Astrocyte (in vitro differentiated cells and primary cell): Measurements from ENCODE around the gene SLC25A47. TPM values are rescaled to one million over a fixed set of nuclear protein-coding genes. Genes with fewer than 3 reads are reported as not detected.

Experiments used
- DNase-seq: peaks from one replicate; pipeline ENCODE4 v3.0.0-alpha.2; 2010; ENCODE audit warnings: low read depth
- FAIRE-seq: peaks from 2 replicates; lab custom pipeline; 2011; peaks lifted over from hg19 to GRCh38; lab: Jason Lieb, UNC
- H2AFZ ChIP-seq: 2 replicates; pipeline ENCODE4 v1.6.0; 2012; ENCODE audit warnings: low read depth, low read length, inconsistent platforms
- H3K27ac ChIP-seq: 2 replicates; pipeline ENCODE4 v1.5.1; 2011; ENCODE audit warnings: low read depth, low read length, inconsistent platforms
- H3K27me3 ChIP-seq: 2 replicates; pipeline ENCODE4 v1.6.0; 2011; ENCODE audit warnings: low read length, inconsistent platforms; ENCODE audit not compliant: insufficient read depth
- H3K36me3 ChIP-seq: 2 replicates; pipeline ENCODE4 v1.5.1; 2011; ENCODE audit warnings: low read length, inconsistent platforms; ENCODE audit not compliant: insufficient read depth
- H3K4me1 ChIP-seq: 2 replicates; pipeline ENCODE4 v1.5.1; 2011; ENCODE audit warnings: low read length, inconsistent platforms; ENCODE audit not compliant: insufficient read depth
- H3K4me2 ChIP-seq: 2 replicates; pipeline ENCODE4 v1.6.0; 2012; ENCODE audit warnings: low read length, inconsistent platforms
- H3K4me3 ChIP-seq: 2 replicates; pipeline ENCODE4 v1.5.1; 2011; ENCODE audit warnings: low read depth, mild to moderate bottlenecking, low read length, inconsistent platforms; ENCODE audit not compliant: insufficient read depth
- H3K79me2 ChIP-seq: 2 replicates; pipeline ENCODE4 v1.6.0; 2012; ENCODE audit warnings: mild to moderate bottlenecking, low read length, inconsistent platforms; ENCODE audit not compliant: insufficient read depth
- H3K9ac ChIP-seq: 2 replicates; pipeline ENCODE4 v1.6.0; 2012; ENCODE audit warnings: mild to moderate bottlenecking, low read length, inconsistent platforms
- H3K9me3 ChIP-seq: 2 replicates; pipeline ENCODE4 v1.5.1; 2012; ENCODE audit warnings: low read depth, mild to moderate bottlenecking, low read length, inconsistent platforms; ENCODE audit not compliant: insufficient read depth
- H4K20me1 ChIP-seq: 2 replicates; pipeline ENCODE4 v1.6.0; 2012; ENCODE audit warnings: low read length, inconsistent platforms; ENCODE audit not compliant: insufficient read depth
- H3K27ac Mint-ChIP-seq: one replicate; pipeline ENCODE4 v1.8.0; 2021; ENCODE audit warnings: mild to moderate bottlenecking, mixed read lengths; ENCODE audit not compliant: unreplicated experiment
- H3K27me3 Mint-ChIP-seq: one replicate; pipeline ENCODE4 v1.8.0; 2021; ENCODE audit warnings: low read depth, mixed read lengths; ENCODE audit not compliant: unreplicated experiment
- H3K36me3 Mint-ChIP-seq: one replicate; pipeline ENCODE4 v1.8.0; 2021; ENCODE audit warnings: low read depth, mixed read lengths; ENCODE audit not compliant: unreplicated experiment
- H3K4me1 Mint-ChIP-seq: one replicate; pipeline ENCODE4 v1.8.0; 2021; ENCODE audit warnings: low read depth, mixed read lengths; ENCODE audit not compliant: unreplicated experiment
- H3K4me3 Mint-ChIP-seq: one replicate; pipeline ENCODE4 v1.8.0; 2021; ENCODE audit warnings: mild to moderate bottlenecking, moderate library complexity, mixed read lengths; ENCODE audit not compliant: unreplicated experiment
- H3K9me3 Mint-ChIP-seq: one replicate; pipeline ENCODE4 v1.8.0; 2021; ENCODE audit warnings: mild to moderate bottlenecking, mixed read lengths; ENCODE audit not compliant: unreplicated experiment
- CTCF ChIP-seq: IDR thresholded peaks from 2 replicates; pipeline ENCODE4 v1.5.1; 2011; ENCODE audit warnings: low read depth, mild to moderate bottlenecking, inconsistent platforms, low read length, moderate library complexity; ENCODE audit not compliant: insufficient read depth
- EZH2 ChIP-seq: IDR thresholded peaks from 2 replicates; pipeline ENCODE4 v1.6.1; 2012; ENCODE audit warnings: mild to moderate bottlenecking, low read length, inconsistent platforms; ENCODE audit not compliant: insufficient read depth
- total RNA-seq: library from RNA; stranded (reverse); gene quantifications from 2 replicates; pipeline ENCODE4 v1.2.1, GENCODE V29; 2021

The SLC25A47 gene
- total RNA-seq, 1 donor from 2014 or later, result not detected

DNA sequence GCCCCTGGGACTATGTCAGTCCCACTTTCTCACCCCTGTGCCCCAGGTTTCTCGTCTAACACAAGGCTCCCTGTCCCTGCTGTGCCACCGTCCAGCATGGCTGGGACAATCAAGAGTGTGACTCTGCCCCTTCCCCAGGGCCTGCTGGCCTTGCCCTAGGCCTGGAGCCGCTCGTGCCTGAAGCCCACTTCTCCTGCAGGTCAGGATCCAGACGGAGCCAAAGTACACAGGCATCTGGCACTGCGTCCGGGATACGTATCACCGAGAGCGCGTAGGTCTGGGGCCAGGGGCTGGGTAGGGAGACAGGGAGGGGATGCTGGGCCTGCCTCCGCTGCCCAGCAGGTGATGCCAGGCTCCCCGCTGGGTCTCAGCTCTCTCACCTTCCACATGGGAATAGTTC is 2.8 kb downstream of the SLC25A47 start:
- Histone ChIP-seq H3K27ac (no peak overlapping the region), H3K36me3 (no peaks in the 10 kb centered on the region), H3K9me3 (no peaks in the 10 kb centered on the region), H3K4me3 (no peak overlapping the region), H3K9ac (no peak overlapping the region), H3K4me1 (no peaks in the 10 kb centered on the region), H3K79me2 (no peaks in the 10 kb centered on the region), H4K20me1 (no peaks in the 10 kb centered on the region), H3K27me3 (no peaks in the 10 kb centered on the region), H3K4me2 (no peak overlapping the region), H2AFZ (no peak overlapping the region)
- Mint-ChIP-seq H3K4me1 (no peaks in the 10 kb centered on the region), H3K4me3 (no peak overlapping the region), H3K9me3 (no peaks in the 10 kb centered on the region), H3K36me3 (peaks cover 1% of the 10 kb centered on the region), H3K27ac (peak overlapping the region; percentile 12), H3K27me3 (peaks cover 34% of the 10 kb centered on the region)
- FAIRE-seq (no peak), DNase-seq (no peak)
- TF ChIP-seq CTCF, result no peak
- TF ChIP-seq EZH2, result no peak

DNA sequence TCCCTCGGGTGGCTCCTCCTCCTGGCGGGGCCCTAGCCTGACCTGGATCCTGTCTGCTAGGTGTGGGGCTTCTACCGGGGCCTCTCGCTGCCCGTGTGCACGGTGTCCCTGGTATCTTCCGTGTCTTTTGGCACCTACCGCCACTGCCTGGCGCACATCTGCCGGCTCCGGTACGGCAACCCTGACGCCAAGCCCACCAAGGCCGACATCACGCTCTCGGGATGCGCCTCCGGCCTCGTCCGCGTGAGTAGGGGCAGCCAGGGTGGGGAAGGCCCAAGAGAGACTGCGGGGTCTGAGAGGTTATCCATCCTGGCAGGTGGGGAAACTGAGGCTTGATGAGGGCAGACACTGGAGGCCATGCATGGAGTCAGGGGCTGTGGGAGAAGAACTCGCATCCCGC is 4.0 kb downstream of the SLC25A47 start:
- Mint-ChIP-seq H3K9me3 (no peaks in the 10 kb centered on the region), H3K36me3 (peaks cover 8% of the 10 kb centered on the region), H3K27ac (no peak overlapping the region), H3K4me3 (no peak overlapping the region), H3K27me3 (peaks cover 24% of the 10 kb centered on the region), H3K4me1 (no peaks in the 10 kb centered on the region)
- H2AFZ ChIP-seq, result no peak overlapping the region
- no peaks in the 10 kb centered on the region for H3K27me3 ChIP-seq
- FAIRE-seq, result no peak
- no peaks in the 10 kb centered on the region for H3K4me1 ChIP-seq
- no peak overlapping the region for H3K4me3 ChIP-seq
- no peak overlapping the region for H3K9ac ChIP-seq
- H3K9me3 ChIP-seq, result no peaks in the 10 kb centered on the region
- no peaks in the 10 kb centered on the region for H4K20me1 ChIP-seq
- no peaks in the 10 kb centered on the region for H3K79me2 ChIP-seq
- TF ChIP-seq EZH2, result no peak
- TF ChIP-seq CTCF, result no peak
- H3K36me3 ChIP-seq, result no peaks in the 10 kb centered on the region
- no peak overlapping the region for H3K27ac ChIP-seq
- no peak for DNase-seq
- H3K4me2 ChIP-seq, result no peak overlapping the region

GRCh38 chr14:100328495-100329163 is 5.5 kb downstream of the SLC25A47 start:
- Histone ChIP-seq H3K4me1 (no peaks in the 10 kb centered on the region), H3K4me2 (no peak overlapping the region), H3K4me3 (no peak overlapping the region), H3K9ac (no peak overlapping the region), H3K9me3 (no peaks in the 10 kb centered on the region), H2AFZ (no peak overlapping the region), H3K27ac (no peak overlapping the region), H3K79me2 (no peaks in the 10 kb centered on the region), H3K27me3 (no peaks in the 10 kb centered on the region), H4K20me1 (no peaks in the 10 kb centered on the region), H3K36me3 (no peaks in the 10 kb centered on the region)
- no peaks in the 10 kb centered on the region for H3K9me3 Mint-ChIP-seq
- TF ChIP-seq EZH2 (no peak), CTCF (no peak)
- no peak overlapping the region for H3K27ac Mint-ChIP-seq
- no peaks in the 10 kb centered on the region for H3K4me1 Mint-ChIP-seq
- H3K27me3 Mint-ChIP-seq, result peaks cover 18% of the 10 kb centered on the region
- DNase-seq (no peak), FAIRE-seq (no peak)
- H3K4me3 Mint-ChIP-seq, result no peak overlapping the region
- peaks cover 11% of the 10 kb centered on the region for H3K36me3 Mint-ChIP-seq
